Measurements from ENCODE around the gene PITHD1. TPM values are rescaled to one million over a fixed set of nuclear protein-coding genes. Genes with fewer than 3 reads are reported as not detected.

Gene PITHD1
- total and polyA plus RNA-seq, 2 experiments from 2014 or later: 48.1 to 99.6 TPM

GRCh38 chr1:23790696-23791515 is 12.7 kb downstream of the PITHD1 start, which contains the start of gene LYPLA2:
Gene LYPLA2, plus strand, starts transcription at chr1:23791145. Its CDS starts 1,538 bp downstream, at chr1:23792683.
- Histone ChIP-seq H3K4me3 (peak within 1 kb of the TSS; percentile 89), H3K27me3 (no peaks in the 10 kb centered on the region), H3K9me3 (ENCODE audit: low read depth) (no peaks in the 10 kb centered on the region), H3K4me1 (ENCODE audit: low read depth) (peaks cover 6% of the 10 kb centered on the region), H3K36me3 (peaks cover 21% of the 10 kb centered on the region), H3K27ac (peak within 1 kb of the TSS; percentile 64)
- no peak for TF ChIP-seq CTCF (IDR thresholded peaks at IDR 0.05; ENCODE audit: low read depth, low read length)
- DNase-seq (ENCODE audit: low read depth in 1 of 2, low spot score in 1 of 2): peak; percentile 94 to 96

GRCh38 chr1:23791516-23792047 is 13.4 kb downstream of the PITHD1 start:
- H3K4me1 ChIP-seq (ENCODE audit: low read depth): peaks cover 6% of the 10 kb centered on the region
- no peaks in the 10 kb centered on the region for H3K9me3 ChIP-seq (ENCODE audit: low read depth)
- peaks cover 17% of the 10 kb centered on the region for H3K36me3 ChIP-seq
- peak overlapping the region; percentile 89 for H3K4me3 ChIP-seq
- H3K27me3 ChIP-seq: no peaks in the 10 kb centered on the region
- TF ChIP-seq CTCF (IDR thresholded peaks at IDR 0.05; ENCODE audit: low read depth, low read length): no peak
- H3K27ac ChIP-seq: peak overlapping the region; percentile 64
- DNase-seq (ENCODE audit: low read depth in 1 of 2, low spot score in 1 of 2): peak; percentile 32 to 47

GRCh38 chr1:23792151-23792945 is 14.1 kb downstream of the PITHD1 start:
- no peak for TF ChIP-seq CTCF (IDR thresholded peaks at IDR 0.05; ENCODE audit: low read depth, low read length)
- Histone ChIP-seq H3K27ac (no peak overlapping the region), H3K9me3 (ENCODE audit: low read depth) (no peaks in the 10 kb centered on the region), H3K4me3 (peak overlapping the region; percentile 89), H3K36me3 (peaks cover 9% of the 10 kb centered on the region), H3K4me1 (ENCODE audit: low read depth) (peaks cover 6% of the 10 kb centered on the region), H3K27me3 (no peaks in the 10 kb centered on the region)
- DNase-seq (ENCODE audit: low read depth in 1 of 2, low spot score in 1 of 2): no peak

GRCh38 chr1:23793018-23793781 is 15.0 kb downstream of the PITHD1 start:
- H3K27me3 ChIP-seq: no peaks in the 10 kb centered on the region
- no peak for TF ChIP-seq CTCF (IDR thresholded peaks at IDR 0.05; ENCODE audit: low read depth, low read length)
- H3K9me3 ChIP-seq (ENCODE audit: low read depth): no peaks in the 10 kb centered on the region
- peaks cover 4% of the 10 kb centered on the region for H3K36me3 ChIP-seq
- H3K27ac ChIP-seq: no peak overlapping the region
- H3K4me1 ChIP-seq (ENCODE audit: low read depth): peaks cover 6% of the 10 kb centered on the region
- peak in 1 of 2 donors; percentile 48 for DNase-seq (ENCODE audit: low read depth in 1 of 2, low spot score in 1 of 2)
- H3K4me3 ChIP-seq: no peak overlapping the region

All from cardiac muscle cell (in vitro differentiated cells and primary cell).